ENCODE data around the gene PANX1.
"Not testable (repeated sequence)": the region's sequence is repeated elsewhere in the genome, so short reads cannot be mapped to it uniquely, and the experiment has no call there.

PANX1 gene

GRCh38 chr11:94128746-94129511 lies at the start of gene PANX1:
PANX1 (plus strand) TSS chr11:94128841; CDS start chr11:94129313, 472 bp downstream.
- DNase-seq: peak; percentile 69

GRCh38 chr11:94084164-94084563 lies 44.5 kb upstream of the PANX1 start:
- no peak for DNase-seq

- no peak for DNase-seq
Measured at GRCh38 chr11:94088906-94089305, 39.7 kb upstream of the PANX1 start.

GRCh38 chr11:94089341-94089740 lies 39.3 kb upstream of the PANX1 start:
- no peak for DNase-seq

- no peak for DNase-seq
Measured at GRCh38 chr11:94090401-94090800, 38.2 kb upstream of the PANX1 start.

- no peak for DNase-seq
Measured at GRCh38 chr11:94091091-94091490, 37.5 kb upstream of the PANX1 start.

- no peak for DNase-seq
Measured at GRCh38 chr11:94100253-94100652, 28.4 kb upstream of the PANX1 start.

- DNase-seq: no peak
Measured at GRCh38 chr11:94103471-94103870, 25.2 kb upstream of the PANX1 start.

- no peak for DNase-seq
Measured at GRCh38 chr11:94104734-94105133, 23.9 kb upstream of the PANX1 start.

GRCh38 chr11:94106716-94107115 lies 21.9 kb upstream of the PANX1 start:
- DNase-seq: no peak

GRCh38 chr11:94107363-94107762 lies 21.3 kb upstream of the PANX1 start:
- no peak for DNase-seq

GRCh38 chr11:94111241-94111640 lies 17.4 kb upstream of the PANX1 start:
- DNase-seq: no peak

GRCh38 chr11:94111660-94112059 lies 17.0 kb upstream of the PANX1 start:
- no peak for DNase-seq

- DNase-seq: no peak
Measured at GRCh38 chr11:94112206-94112953, 16.3 kb upstream of the PANX1 start.

GRCh38 chr11:94117197-94117574 lies 11.5 kb upstream of the PANX1 start:
- no peak for DNase-seq

GRCh38 chr11:94117871-94118270 lies 10.8 kb upstream of the PANX1 start:
- no peak for DNase-seq

GRCh38 chr11:94119676-94120075 lies 9.0 kb upstream of the PANX1 start:
- not testable (repeated sequence) for DNase-seq

GRCh38 chr11:94120516-94120915 lies 8.1 kb upstream of the PANX1 start:
- DNase-seq: not testable (repeated sequence)

GRCh38 chr11:94120946-94121345 lies 7.7 kb upstream of the PANX1 start:
- DNase-seq: no peak

- no peak for DNase-seq
Measured at GRCh38 chr11:94125407-94126115, 3.1 kb upstream of the PANX1 start.

GRCh38 chr11:94127638-94128037 lies 1.0 kb upstream of the PANX1 start:
- DNase-seq: no peak

- DNase-seq: no peak
Measured at GRCh38 chr11:94128291-94128745, 323 bp upstream of the PANX1 start.

- no peak for DNase-seq
Measured at GRCh38 chr11:94129512-94130297, 1.1 kb downstream of the PANX1 start.
